ENCODE results near the gene TCP10L. TPM values are rescaled to one million over a fixed set of nuclear protein-coding genes. Genes with fewer than 3 reads are reported as not detected.

TCP10L gene, protein sequence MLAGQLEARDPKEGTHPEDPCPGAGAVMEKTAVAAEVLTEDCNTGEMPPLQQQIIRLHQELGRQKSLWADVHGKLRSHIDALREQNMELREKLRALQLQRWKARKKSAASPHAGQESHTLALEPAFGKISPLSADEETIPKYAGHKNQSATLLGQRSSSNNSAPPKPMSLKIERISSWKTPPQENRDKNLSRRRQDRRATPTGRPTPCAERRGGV
- total RNA-seq (2016; rRNA removed; fragmentation: Illumina TruSeq; extraction: Trizol) (2.4 and 2.8 TPM in 2 replicates), polyA plus RNA-seq (2011; rRNA removed) (0.90 and 1.0 TPM in 2 replicates), polyA minus RNA-seq (2011; rRNA and poly(A)+ RNA removed; ENCODE audit: low replicate concordance) (0.49 TPM in 1 of 2 replicates, not detected in the other), Bru-seq, nascent RNA (percentile 25 among the genes with signal in this experiment), BruChase-seq, experiment 1, labeled RNA remaining after a 6-hour chase (percentile 40 among the genes with signal in this experiment), BruChase-seq, experiment 2, labeled RNA remaining after a 2-hour chase (percentile 26 among the genes with signal in this experiment)
- total RNA-seq (2016; cell fraction: cytosol; rRNA removed; fragmentation: Illumina TruSeq; extraction: Trizol; ENCODE audit: low read depth) = 3.3 and 3.5 TPM in 2 replicates
- total RNA-seq (2016; cell fraction: insoluble cytoplasmic fraction; rRNA removed; fragmentation: Illumina TruSeq; extraction: Trizol) = 2.7 and 2.9 TPM in 2 replicates
- 4.2 and 4.4 TPM in 2 replicates for total RNA-seq (2016; cell fraction: membrane; rRNA removed; fragmentation: Illumina TruSeq; extraction: Trizol)
- 1.8 and 1.9 TPM in 2 replicates for total RNA-seq (2016; cell fraction: nucleus; rRNA removed; fragmentation: Illumina TruSeq; extraction: Trizol)
- polyA plus RNA-seq (2011; cell fraction: cytosol; rRNA removed) = 0.62 and 0.91 TPM in 2 replicates
- 0.42 and 0.76 TPM in 2 replicates for polyA plus RNA-seq (2011; cell fraction: nucleus; rRNA removed)
- 0.75 and 2.0 TPM in 2 replicates for polyA plus RNA-seq (2012)
- polyA plus RNA-seq (2016; cell fraction: cytosol; fragmentation: Illumina TruSeq; extraction: Trizol; ENCODE audit: low read depth) = 4.4 and 6.0 TPM in 2 replicates
- 2.8 and 3.2 TPM in 2 replicates for polyA plus RNA-seq (2016; cell fraction: insoluble cytoplasmic fraction; fragmentation: Illumina TruSeq; extraction: Trizol; ENCODE audit: low read depth)
- polyA plus RNA-seq (2016; cell fraction: membrane; fragmentation: Illumina TruSeq; extraction: Trizol; ENCODE audit: low read depth) = 3.1 and 4.8 TPM in 2 replicates
- 1.5 and 2.0 TPM in 2 replicates for polyA plus RNA-seq (2016; cell fraction: nucleus; fragmentation: Illumina TruSeq; extraction: Trizol; ENCODE audit: insufficient read depth, low read depth)
- polyA minus RNA-seq (2011; cell fraction: cytosol; rRNA and poly(A)+ RNA removed) = not detected in 2 replicates
- polyA minus RNA-seq (2011; cell fraction: nucleus; rRNA and poly(A)+ RNA removed) = 0.13 TPM in 1 of 2 replicates, not detected in the other
- long read RNA-seq, experiment 1, partial matches to known transcripts = 1 of 4 reads
- long read RNA-seq, experiment 1, other reads (novel, unspliced or antisense) = 0 of 4 reads
- long read RNA-seq, experiment 2, partial matches to known transcripts = 1 of 3 reads
- long read RNA-seq, experiment 2, other reads (novel, unspliced or antisense) = 0 of 3 reads

- Histone ChIP-seq H3K4me3 (replicated peaks in 1 of 3; ENCODE audit: insufficient read depth in 1 of 3, low read depth in 2 of 3, low read length in 3 of 3) (peak within 1 kb of the TSS in 2 of 3 experiments; percentile 29 to 49; a peak in 3 of 6 replicates), H4K20me1 (ENCODE audit: insufficient read depth, low read length) (no peaks in the 10 kb centered on the region), H3K27ac (ENCODE audit: extremely low read length, insufficient read depth, low read length) (no peak within 1 kb of the TSS), H3K4me2 (ENCODE audit: low read depth, low read length) (peak within 1 kb of the TSS; percentile 69), H3K9me3 (ENCODE audit: low read length) (no peaks in the 10 kb centered on the region), H3K27me3 (ENCODE audit: control insufficient read depth in 1 of 2, insufficient read depth in 2 of 2, low read length in 2 of 2) (no peaks in the 10 kb centered on the region), H3K79me2 (ENCODE audit: insufficient read depth, low read length) (no peaks in the 10 kb centered on the region), H3K9ac (ENCODE audit: insufficient read depth, low read depth, low read length) (no peak within 1 kb of the TSS; the same call in 1 of the 2 replicates), H3K36me3 (replicated peaks in 1 of 2; ENCODE audit: control insufficient read depth in 1 of 2, insufficient read depth in 2 of 2, low read length in 2 of 2) (no peaks in the 10 kb centered on the region), H2AFZ (ENCODE audit: low read length) (peak within 1 kb of the TSS; percentile 74), H3K4me1 (ENCODE audit: insufficient read depth, low read length) (peaks cover 36% of the 10 kb centered on the region)
- no peak for DNase-seq (ENCODE audit: low spot score)
- BruUV-seq (replicated peaks) = no TSS peak
- no peak for FAIRE-seq
- 51% methylated on average over 17 of the region's 17 CpGs for WGBS (ENCODE audit: low lambda C conversion rate)
- peak; percentile 56 for ATAC-seq
- POLR2A ChIA-PET = interaction anchor here (1.0 to 1.1 kb wide), 2 partner anchors 9 to 12 kb away, joined by 4 to 5 read pairs; no protein-coding TSS in a partner anchor
- CTCF ChIA-PET (ENCODE audit: low intra/inter-chr PET ratio, low total read pairs) = no interaction called here
- TF ChIP-seq GFI1 (CRISPR knock-in tag; IDR thresholded peaks at IDR 0.05; ENCODE audit: borderline replicate concordance) (no peak), SMAD9 (CRISPR knock-in tag; IDR thresholded peaks at IDR 0.05) (no peak), NONO (IDR thresholded peaks at IDR 0.05) (no peak), NONO (CRISPR knock-in tag; conservative IDR thresholded peaks at IDR 0.05) (no peak), ZBTB44 (CRISPR knock-in tag; IDR thresholded peaks at IDR 0.05) (no peak), ELF1 (CRISPR knock-in tag; IDR thresholded peaks at IDR 0.05) (no peak)
- TF ChIP-seq, protein P1, sequence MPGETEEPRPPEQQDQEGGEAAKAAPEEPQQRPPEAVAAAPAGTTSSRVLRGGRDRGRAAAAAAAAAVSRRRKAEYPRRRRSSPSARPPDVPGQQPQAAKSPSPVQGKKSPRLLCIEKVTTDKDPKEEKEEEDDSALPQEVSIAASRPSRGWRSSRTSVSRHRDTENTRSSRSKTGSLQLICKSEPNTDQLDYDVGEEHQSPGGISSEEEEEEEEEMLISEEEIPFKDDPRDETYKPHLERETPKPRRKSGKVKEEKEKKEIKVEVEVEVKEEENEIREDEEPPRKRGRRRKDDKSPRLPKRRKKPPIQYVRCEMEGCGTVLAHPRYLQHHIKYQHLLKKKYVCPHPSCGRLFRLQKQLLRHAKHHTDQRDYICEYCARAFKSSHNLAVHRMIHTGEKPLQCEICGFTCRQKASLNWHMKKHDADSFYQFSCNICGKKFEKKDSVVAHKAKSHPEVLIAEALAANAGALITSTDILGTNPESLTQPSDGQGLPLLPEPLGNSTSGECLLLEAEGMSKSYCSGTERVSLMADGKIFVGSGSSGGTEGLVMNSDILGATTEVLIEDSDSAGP (CRISPR knock-in tag; IDR thresholded peaks at IDR 0.05; ENCODE audit: borderline replicate concordance) = peak; percentile 30; the same call in 1 of the 2 replicates
- intact Hi-C loops (cut with micrococcal nuclease; ENCODE audit: unreplicated experiment) (no loop called here), in situ Hi-C loops (cut with HindIII; ENCODE audit: extremely low pct_ligation_motif_present, low pct_unique_long_range_greater_than_20kb) (no loop called here)
These were observed at the start of gene TCP10L for GRCh38 chr21:32585042-32585710. TSS of gene TCP10L (minus strand) at chr21:32585523. CDS start at chr21:32584304, 1,219 bp downstream.

Data from HepG2 (cell line).